K562 (cell line): ENCODE results near the gene LECT2. TPM values are rescaled to one million over a fixed set of nuclear protein-coding genes. Genes with fewer than 3 reads are reported as not detected.

ENCODE experiments used
- ATAC-seq: fragments of 200-7000 bp; cut with Tn5 transposase; 3 replicates; pipeline ENCODE4 v1.9.1; 2020; ENCODE audit warnings: moderate library complexity
- BruUV-seq: library from RNA; stranded (reverse); fragments of 400-500 nt; replicated peaks from 2 replicates; lab custom pipeline; 2021; lab: Mats Ljungman, UMichigan
- CTCF ChIA-PET: fragments of 300-600 bp; formaldehyde crosslinking; extraction: SDS; loops from one replicate; lab custom pipeline; 2021; ENCODE audit warnings: low intra/inter-chr PET ratio; lab: Yijun Ruan, JAX
- POLR2A ChIA-PET: fragments of 300-600, 350-650 bp; sonication (Branson Sonifier 250); formaldehyde crosslinking; extraction: SDS; loops from one replicate; lab custom pipeline; 2021; ENCODE audit warnings: antibody characterized with exemption, inconsistent platforms; lab: Yijun Ruan, JAX
- DNase-seq, 4 experiments: peaks; one replicate each; pipeline versions ENCODE4 v3.0.0 to v3.0.0-alpha.2; 2011 to 2018; ENCODE audit warnings: low spot score in 3 of 4, mixed read lengths in 3 of 4; ENCODE audit errors: extremely low read depth in 1 of 4
- FAIRE-seq: peaks from 2 replicates; lab custom pipeline; 2011; peaks lifted over from hg19 to GRCh38; lab: Jason Lieb, UNC
- H2AFZ ChIP-seq: 2 replicates; pipeline ENCODE4 v1.6.0; 2011; ENCODE audit warnings: low read depth, low read length, control low read depth, inconsistent platforms
- H3K27ac ChIP-seq: fragments of 200-600 bp; 3 replicates; pipeline ENCODE4 v1.8.0; 2011; ENCODE audit warnings: low read depth, mild to moderate bottlenecking, control low read depth, inconsistent platforms, low read length, moderate library complexity, mixed read lengths; ENCODE audit errors: extremely low read depth
- H3K27me3 ChIP-seq, 2 experiments: fragments of 300-600 bp in 1 of 2; 2 replicates in 1 of 2; 3 replicates in 1 of 2; pipeline versions ENCODE4 v1.6.0 to v1.8.0; 2011; ENCODE audit warnings: inconsistent platforms in 2 of 2, low read length in 2 of 2, mild to moderate bottlenecking in 1 of 2, mixed read lengths in 1 of 2, moderate library complexity in 1 of 2; ENCODE audit not compliant: control insufficient read depth in 2 of 2, insufficient read depth in 2 of 2
- H3K36me3 ChIP-seq: fragments of 300-600 bp; 3 replicates; pipeline ENCODE4 v1.8.0; 2011; ENCODE audit warnings: mild to moderate bottlenecking, low read length, inconsistent platforms; ENCODE audit not compliant: control insufficient read depth, insufficient read depth
- H3K4me1 ChIP-seq, 2 experiments: fragments of 200-600 bp in 1 of 2; replicated peaks in 1 of 2; 2 replicates in 1 of 2; 3 replicates in 1 of 2; pipeline versions ENCODE4 v1.5.1 to v1.8.0; 2011; ENCODE audit warnings: inconsistent platforms in 2 of 2, low read length in 2 of 2, mild to moderate bottlenecking in 1 of 2, mixed read lengths in 1 of 2, moderate library complexity in 1 of 2; ENCODE audit not compliant: control insufficient read depth in 2 of 2, insufficient read depth in 2 of 2
- H3K4me2 ChIP-seq: 2 replicates; pipeline ENCODE4 v1.6.1; 2011; ENCODE audit warnings: low read length, control low read depth, inconsistent platforms, mixed read lengths; ENCODE audit not compliant: insufficient read depth
- H3K4me3 ChIP-seq: fragments of 200-600 bp; sonication (generic), shearing (Covaris generic); 2 replicates; pipeline ENCODE4 v1.5.1; 2016; ENCODE audit warnings: control low read depth, inconsistent platforms
- H3K79me2 ChIP-seq: fragments of 200-600 bp; 3 replicates; pipeline ENCODE4 v1.8.0; 2011; ENCODE audit warnings: low read length, inconsistent platforms; ENCODE audit not compliant: control insufficient read depth, insufficient read depth
- H3K9ac ChIP-seq, 2 experiments: 2 replicates each; pipeline versions ENCODE4 v1.6.0 to v1.6.1; 2011; ENCODE audit warnings: low read depth in 2 of 2, low read length in 2 of 2, control low read depth in 1 of 2, inconsistent platforms in 1 of 2, mild to moderate bottlenecking in 1 of 2, mixed read lengths in 1 of 2; ENCODE audit not compliant: insufficient read depth in 1 of 2
- H3K9me1 ChIP-seq: one replicate; pipeline ENCODE4 v1.6.0; 2011; ENCODE audit warnings: inconsistent platforms, mild to moderate bottlenecking, low read length, moderate library complexity; ENCODE audit not compliant: control insufficient read depth, insufficient read depth
- H3K9me3 ChIP-seq: replicated peaks from 2 replicates; pipeline ENCODE4 v1.5.1; 2011; ENCODE audit warnings: low read depth, low read length, inconsistent platforms; ENCODE audit not compliant: control insufficient read depth, insufficient read depth
- H4K20me1 ChIP-seq: replicated peaks from 2 replicates; pipeline ENCODE4 v1.6.1; 2011; ENCODE audit warnings: low read length, inconsistent platforms, mixed read lengths; ENCODE audit not compliant: control insufficient read depth, insufficient read depth
- FOSL1 ChIP-seq: fragments of 200-800 bp; sonication (Bioruptor generic); conservative IDR thresholded peaks from 2 replicates; pipeline ENCODE4 v1.6.1; 2016; ENCODE audit warnings: missing genetic modification characterization, missing compliant biosample characterization
- WGBS: fragments of 100-300 bp; shearing (Covaris generic); methylation state at CpG from one replicate; pipeline ENCODE4 v1.1.6; 2016; ENCODE audit warnings: low coverage, mixed read lengths; ENCODE audit not compliant: insufficient coverage; ENCODE audit errors: missing lambda C conversion rate; 5-methylcytosine and 5-hydroxymethylcytosine counted together
- in situ Hi-C: fragments of 300-500 bp; cut with MboI; formaldehyde crosslinking; loops from 4 replicates; pipeline ENCODE4 v1.15.0; 2018; ENCODE audit warnings: inconsistent platforms, mixed read lengths
- intact Hi-C: fragments of 100-400 bp; cut with micrococcal nuclease; formaldehyde crosslinking; loops from 2 replicates; pipeline ENCODE4 v1.14.2; 2022
- polyA plus RNA-seq, 8 experiments: library from polyadenylated mRNA; depleted of rRNA in 4 of 8; stranded (reverse) in 5 of 8; unstranded in 3 of 8; fragments of >200 nt; fragmentation: Nextera tagmentation in 2 of 8; fragmentation: Illumina TruSeq in 1 of 8; extraction: Ambion mirVana in 2 of 8; extraction: Trizol in 1 of 8; gene quantifications; 2 replicates each; pipeline versions ENCODE4 v1.2.1 to v1.2.3, GENCODE V29; 2011 to 2014; ENCODE audit warnings: inconsistent platforms in 1 of 8, missing spikeins in 1 of 8
- total RNA-seq, 7 experiments: library from RNA; depleted of rRNA in 6 of 7; stranded (reverse); fragments of >200 nt in 6 of 7; fragmentation: Illumina TruSeq in 2 of 7; extraction: Trizol in 2 of 7; gene quantifications; 2 replicates each; pipeline versions ENCODE4 v1.2.1 to v1.2.3, GENCODE V29; 2011 to 2021; ENCODE audit warnings: low replicate concordance in 1 of 7
- TF ChIP-seq, protein P1 (sequence below): IDR thresholded peaks from 2 replicates; pipeline ENCODE4 v1.6.1; 2012; ENCODE audit warnings: low read depth, low read length, improper control_type of control experiment, borderline replicate concordance

Gene LECT2
- total and polyA plus RNA-seq, 9 of the 15 experiments (the other 6 are each of a cell fraction or from before 2014, with no cell fraction given): not detected

DNA sequence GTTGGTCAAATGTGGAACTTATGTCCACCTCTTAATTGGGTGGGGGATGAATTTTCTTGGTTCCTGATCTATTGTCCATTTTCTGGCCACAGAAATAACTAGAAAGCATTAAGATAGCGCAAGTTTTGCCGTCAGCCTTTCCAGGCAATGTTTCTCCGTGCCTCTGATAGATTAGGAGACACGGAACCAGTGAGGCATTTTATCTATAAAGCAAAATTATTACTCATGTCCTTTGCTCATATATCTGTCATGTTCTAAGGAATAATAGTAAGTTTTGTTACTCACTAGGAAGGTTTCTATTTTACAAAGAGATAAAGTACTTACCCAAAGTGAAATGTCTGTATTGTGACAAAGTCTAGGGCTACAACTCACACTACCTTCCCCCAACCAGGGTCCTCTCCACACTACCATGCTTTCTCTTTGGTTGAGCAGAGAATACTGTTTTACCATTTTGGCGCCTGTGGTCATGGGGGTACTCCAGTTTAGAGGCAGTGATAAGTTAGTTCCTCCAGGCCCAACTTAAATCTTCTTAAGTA, 39.2 kb downstream of the LECT2 start:
- no peak for ATAC-seq
- TF ChIP-seq FOSL1 (tag): peak; percentile 66
- TF ChIP-seq, protein P1, sequence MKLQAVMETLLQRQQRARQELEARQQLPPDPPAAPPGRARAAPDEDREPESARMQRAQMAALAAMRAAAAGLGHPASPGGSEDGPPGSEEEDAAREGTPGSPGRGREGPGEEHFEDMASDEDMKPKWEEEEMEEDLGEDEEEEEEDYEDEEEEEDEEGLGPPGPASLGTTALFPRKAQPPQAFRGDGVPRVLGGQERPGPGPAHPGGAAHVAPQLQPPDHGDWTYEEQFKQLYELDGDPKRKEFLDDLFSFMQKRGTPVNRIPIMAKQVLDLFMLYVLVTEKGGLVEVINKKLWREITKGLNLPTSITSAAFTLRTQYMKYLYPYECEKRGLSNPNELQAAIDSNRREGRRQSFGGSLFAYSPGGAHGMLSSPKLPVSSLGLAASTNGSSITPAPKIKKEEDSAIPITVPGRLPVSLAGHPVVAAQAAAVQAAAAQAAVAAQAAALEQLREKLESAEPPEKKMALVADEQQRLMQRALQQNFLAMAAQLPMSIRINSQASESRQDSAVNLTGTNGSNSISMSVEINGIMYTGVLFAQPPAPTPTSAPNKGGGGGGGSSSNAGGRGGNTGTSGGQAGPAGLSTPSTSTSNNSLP: no peak
- TF ChIP-seq, all 486 proteins: peak for 1
- DNase-seq (no peak), FAIRE-seq (no peak)
- no peaks in the 10 kb centered on the region for H3K9me3 ChIP-seq
- H2AFZ ChIP-seq: no peak overlapping the region
- H3K36me3 ChIP-seq: no peaks in the 10 kb centered on the region
- POLR2A ChIA-PET: no interaction called here
- no peak overlapping the region for H3K27ac ChIP-seq
- BruUV-seq: no TSS peak
- H3K4me3 ChIP-seq: no peak overlapping the region
- CTCF ChIA-PET: no interaction called here
- in situ Hi-C loops (no loop called here), intact Hi-C loops (no loop called here)
- no peaks in the 10 kb centered on the region for H4K20me1 ChIP-seq
- peaks cover 14 to 22% of the 10 kb centered on the region in 2 experiments; a peak in 2 of 5 replicates for H3K27me3 ChIP-seq
- no peaks in the 10 kb centered on the region for H3K79me2 ChIP-seq
- WGBS: 0% methylated on average over 5 of the region's 5 CpGs
- H3K4me2 ChIP-seq: no peak overlapping the region
- H3K9me1 ChIP-seq: no peaks in the 10 kb centered on the region
- no peaks in the 10 kb centered on the region for H3K4me1 ChIP-seq
- no peak overlapping the region for H3K9ac ChIP-seq
